Stimulated activated CD4-positive, alpha-beta T cell treated with anti-CD3 and anti-CD28 coated beads, Interleukin-12 subunit alpha, Interleukin-12 subunit beta, amount 100 ng/mL, for 24 hours (primary cell): ENCODE results near the gene POLRMT.
"Not testable (repeated sequence)": the region's sequence is repeated elsewhere in the genome, so short reads cannot be mapped to it uniquely, and the experiment has no call there.

Experiments used
- DNase-seq, 2 experiments: peaks; one replicate each; pipeline ENCODE4 v3.0.0-alpha.2; 2020; ENCODE audit warnings: low read depth in 2 of 2

The POLRMT gene

GRCh38 chr19:628168-628567, 5.2 kb downstream of the POLRMT start:
- no peak for DNase-seq

- not testable (repeated sequence) for DNase-seq
These were observed 6.8 kb downstream of the POLRMT start for GRCh38 chr19:626566-626965.

DNA sequence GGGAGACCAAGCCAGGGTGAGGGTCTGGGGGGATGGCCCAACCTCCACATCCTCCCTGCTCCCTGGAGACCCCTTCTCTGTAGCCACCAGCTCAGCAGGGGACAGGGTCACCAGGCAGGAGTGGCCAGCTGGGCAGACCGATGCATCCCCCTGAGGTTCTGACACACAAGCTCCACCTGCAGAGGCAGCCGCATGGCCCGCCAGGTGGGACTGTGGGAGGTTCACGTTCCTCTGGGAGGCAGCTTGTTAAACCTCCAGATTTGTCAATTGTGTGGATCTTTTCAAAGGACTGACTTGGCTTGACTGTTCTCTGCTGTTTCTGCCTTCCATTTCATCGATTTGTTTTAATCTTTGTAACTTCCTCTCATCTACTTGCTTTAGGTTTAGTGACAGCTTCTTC, 8.1 kb downstream of the POLRMT start:
- no peak for DNase-seq

DNA sequence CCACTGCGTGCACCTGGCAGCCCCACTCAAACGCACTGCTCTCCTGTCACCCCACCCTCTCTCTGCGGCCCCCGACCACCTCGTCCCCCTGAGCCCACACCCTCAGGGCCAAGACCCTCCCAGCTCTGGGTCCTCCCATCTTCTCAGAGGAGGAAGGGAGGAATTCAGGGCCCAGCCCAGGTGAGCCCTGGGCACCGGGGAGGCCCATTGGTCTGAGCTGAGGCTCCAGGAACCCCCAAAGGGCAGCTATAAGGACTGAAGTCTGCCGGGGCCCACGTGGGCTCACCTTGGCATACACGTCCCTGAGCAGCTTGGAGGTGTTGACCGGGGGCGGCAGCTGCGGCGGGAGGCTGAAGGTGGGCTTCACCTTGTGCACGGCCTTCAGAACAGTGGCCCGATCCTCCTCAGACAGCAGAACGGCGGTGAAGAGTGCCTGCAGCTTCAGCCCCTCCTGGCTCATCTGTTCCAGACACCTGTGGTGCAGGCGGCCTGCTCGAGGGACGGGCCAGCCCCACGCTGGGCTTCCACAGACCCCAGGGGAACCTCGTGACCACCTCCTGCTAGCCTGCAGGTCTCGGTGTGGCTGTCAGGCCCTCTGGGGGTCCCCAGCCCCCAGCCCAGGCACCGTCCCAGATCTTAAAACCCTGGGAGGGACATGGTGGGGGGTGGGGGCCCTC, 8.8 kb downstream of the POLRMT start:
- DNase-seq: no peak

GRCh38 chr19:623974-624373, 9.4 kb downstream of the POLRMT start:
- no peak for DNase-seq

DNA sequence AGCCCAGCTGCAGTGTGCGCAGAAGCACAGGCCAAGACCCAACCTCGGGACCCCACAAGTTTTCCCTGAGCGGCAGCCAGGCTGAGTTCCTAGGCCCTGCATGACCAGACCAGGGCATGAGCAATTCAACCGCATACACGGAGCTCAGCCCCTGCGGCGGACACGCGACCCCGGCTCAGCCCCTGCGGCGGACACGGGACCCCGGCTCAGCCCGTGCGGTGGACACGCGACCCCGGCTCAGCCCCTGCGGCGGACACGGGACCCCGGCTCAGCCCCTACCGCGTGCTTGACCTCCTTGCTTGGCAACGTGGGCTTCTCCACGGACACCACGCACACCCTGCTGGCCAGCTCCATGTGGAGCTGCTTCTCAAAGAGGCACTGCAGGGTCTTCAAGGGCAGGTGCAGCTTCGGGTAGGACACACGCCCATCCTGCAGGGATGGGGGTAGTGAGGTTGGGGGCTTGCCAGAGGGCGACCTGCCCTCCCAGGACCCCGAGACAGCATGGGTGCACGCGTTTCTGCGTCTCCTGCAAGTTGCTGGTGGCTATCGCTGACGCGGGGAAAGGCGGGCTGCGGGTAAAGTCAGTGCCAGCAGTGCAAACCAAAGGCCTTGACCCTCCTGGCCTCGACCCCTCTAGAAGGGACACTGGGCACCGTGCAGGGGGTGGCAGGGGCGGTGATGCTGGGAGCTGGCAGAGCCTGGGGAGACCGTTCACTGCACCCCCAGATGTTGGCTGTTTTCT, 10.0 kb downstream of the POLRMT start:
- DNase-seq: no peak

DNA sequence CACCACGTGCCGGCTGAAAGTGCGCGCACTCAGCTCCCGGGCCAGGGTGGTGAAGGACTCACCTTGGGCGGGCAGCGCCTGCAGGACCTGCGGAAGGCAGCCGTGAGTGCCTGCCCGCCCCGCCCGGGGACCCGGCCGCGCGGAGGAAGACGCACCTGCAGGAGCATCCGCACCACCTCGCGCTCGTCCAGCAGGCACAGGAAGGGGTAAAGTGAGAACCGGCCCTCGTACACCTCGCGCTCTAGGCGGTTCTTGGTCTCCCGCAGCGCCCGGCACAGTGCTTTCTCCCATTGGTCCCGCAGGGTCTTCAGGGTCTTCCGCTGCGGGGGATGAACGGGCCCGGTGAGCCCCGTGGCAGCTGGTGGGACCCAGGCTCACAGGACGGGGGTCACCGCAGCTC, 10.7 kb downstream of the POLRMT start:
- DNase-seq: no peak

DNA sequence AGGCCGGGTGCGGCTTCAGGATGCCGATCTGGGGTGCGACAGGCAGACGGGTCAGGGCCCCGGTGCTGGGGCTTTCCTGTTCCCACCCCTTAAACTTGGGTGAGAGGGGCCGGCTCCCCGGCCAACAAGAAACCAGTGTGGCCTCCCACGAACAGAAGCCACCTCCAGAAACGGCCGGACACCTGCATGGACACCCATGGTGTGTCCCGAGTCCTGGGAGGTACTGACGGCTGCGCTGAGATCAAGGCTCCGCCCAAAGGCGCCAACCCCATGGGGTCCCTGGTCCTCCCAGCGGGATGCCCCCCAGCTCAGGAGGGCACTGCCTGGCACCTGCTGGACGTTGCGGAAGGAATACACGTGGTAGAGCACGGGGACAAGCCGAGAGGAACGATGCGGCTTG, 11.5 kb downstream of the POLRMT start:
- DNase-seq: no peak

- not testable (repeated sequence) for DNase-seq
These were observed 12.1 kb downstream of the POLRMT start for GRCh38 chr19:621191-621590.

GRCh38 chr19:620166-620862, 13.0 kb downstream of the POLRMT start:
- no peak for DNase-seq

GRCh38 chr19:619286-620002, 13.9 kb downstream of the POLRMT start:
- DNase-seq: no peak

DNA sequence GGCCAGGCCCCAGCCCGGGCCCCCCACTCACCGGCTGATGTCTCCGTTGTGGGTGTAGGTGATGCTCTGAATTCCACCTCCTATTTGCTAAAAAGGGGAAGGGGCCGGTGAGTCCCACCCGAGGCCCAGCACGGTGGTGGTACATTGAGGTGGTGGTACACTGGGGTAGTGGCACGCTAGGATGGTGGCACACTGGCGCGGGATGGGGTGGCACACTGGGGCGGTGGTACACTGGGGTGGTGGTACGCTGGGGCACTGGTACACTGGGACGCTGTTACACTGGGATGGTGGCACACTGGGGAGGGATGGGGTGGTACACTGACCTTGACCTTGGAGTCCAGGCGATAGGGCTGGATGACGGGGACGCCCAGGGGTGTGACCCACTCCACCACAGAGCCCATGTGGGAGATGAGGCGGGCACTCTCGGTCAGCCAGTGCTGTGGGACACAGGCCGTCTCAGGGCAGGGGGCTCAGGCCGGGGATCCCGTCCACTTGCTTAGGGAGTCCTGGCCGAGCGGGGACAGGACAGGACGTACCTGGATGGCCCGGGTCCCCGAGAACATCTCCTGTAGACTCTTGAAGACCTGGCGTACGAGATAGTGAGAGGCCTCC, 14.6 kb downstream of the POLRMT start:
- DNase-seq: no peak

GRCh38 chr19:618247-618619, 15.1 kb downstream of the POLRMT start:
- no peak for DNase-seq

DNA sequence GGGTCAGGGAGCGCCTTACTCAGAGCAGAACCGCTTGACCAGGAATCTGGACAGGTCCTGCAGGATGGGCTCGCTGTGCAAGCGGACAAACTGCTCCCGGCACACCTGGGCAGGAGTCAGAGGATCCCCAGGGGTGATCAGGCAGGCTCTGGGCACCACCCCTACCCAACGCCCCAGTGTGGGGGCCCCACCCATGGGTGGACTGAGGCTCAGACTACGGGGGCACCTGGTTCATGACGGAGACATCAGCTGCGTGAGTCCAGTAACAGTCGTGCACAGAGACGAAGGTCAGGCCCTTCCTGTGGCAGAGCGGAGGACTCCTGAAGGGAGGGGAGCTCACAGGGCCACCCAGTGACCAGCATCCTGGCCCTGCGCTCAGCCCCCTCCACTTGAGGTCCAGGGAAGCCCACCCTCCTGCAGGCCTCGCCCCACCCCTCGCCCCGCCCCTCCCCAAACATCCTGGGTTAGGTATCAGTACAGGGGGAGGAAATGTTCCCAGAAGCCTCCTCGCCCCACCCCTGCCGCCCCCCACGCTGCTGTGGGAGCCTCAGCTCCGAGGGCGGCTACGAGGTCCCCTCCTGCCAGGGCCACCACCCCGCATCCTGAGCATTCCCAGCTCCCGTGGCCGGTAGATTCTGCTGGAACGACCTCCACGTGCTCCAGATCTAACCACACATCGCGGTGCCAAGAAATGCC, 15.6 kb downstream of the POLRMT start:
- DNase-seq: no peak

- DNase-seq: no peak
These were observed 16.4 kb downstream of the POLRMT start for GRCh38 chr19:616747-617526.

DNA sequence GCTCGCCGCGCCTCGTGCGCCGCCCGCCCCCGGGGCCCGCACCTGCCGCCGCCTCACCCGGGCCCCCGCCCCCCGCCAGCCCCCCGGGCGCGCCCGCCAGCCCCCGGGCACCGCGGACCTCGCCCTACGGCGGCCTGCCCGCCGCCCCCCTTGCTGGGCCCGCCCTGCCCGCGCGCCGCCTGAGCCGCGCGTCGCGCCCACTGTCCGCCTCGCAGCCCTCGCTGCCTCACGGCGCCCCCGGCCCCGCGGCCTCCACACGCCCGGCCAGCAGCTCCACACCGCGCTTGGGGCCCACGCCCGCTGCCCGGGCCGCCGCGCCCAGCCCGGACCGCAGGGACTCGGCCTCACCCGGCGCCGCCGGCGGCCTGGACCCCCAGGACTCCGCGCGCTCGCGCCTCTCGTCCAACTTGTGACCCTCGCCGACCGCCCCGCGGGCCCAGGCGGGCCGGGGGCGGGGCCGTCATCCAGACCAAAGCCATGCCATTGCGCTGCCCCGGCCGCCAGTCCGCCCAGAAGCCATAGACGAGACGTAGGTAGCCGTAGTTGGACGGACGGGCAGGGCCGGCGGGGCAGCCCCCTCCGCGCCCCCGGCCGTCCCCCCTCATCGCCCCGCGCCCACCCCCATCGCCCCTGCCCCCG, 17.2 kb downstream of the POLRMT start:
- DNase-seq: no peak

- no peak for DNase-seq
These were observed 17.7 kb downstream of the POLRMT start for GRCh38 chr19:615619-616018.

GRCh38 chr19:613732-614567, 19.4 kb downstream of the POLRMT start:
- DNase-seq: no peak

DNA sequence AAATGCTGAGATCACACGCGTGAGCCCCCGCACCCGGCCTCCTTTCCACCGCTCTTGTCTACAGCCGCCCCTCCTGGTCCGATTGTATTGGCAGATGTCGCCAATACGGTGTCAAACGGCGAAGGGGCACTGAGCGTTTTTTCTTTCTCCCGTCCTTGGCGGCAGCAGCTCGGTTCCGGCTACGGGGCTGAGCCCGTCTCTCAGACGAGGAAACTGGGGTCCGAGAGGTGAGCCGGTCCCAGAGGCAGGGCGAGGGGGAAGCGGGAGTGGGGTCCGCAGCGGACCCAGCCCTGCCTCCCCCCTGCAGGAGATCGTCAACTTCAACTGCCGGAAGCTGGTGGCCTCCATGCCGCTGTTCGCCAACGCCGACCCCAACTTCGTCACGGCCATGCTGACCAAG, 20.4 kb downstream of the POLRMT start:
- no peak for DNase-seq
